GM19463 (cell line): ENCODE measurements around the gene TXNRD3.
"Not testable (repeated sequence)": the region's sequence is repeated elsewhere in the genome, so short reads cannot be mapped to it uniquely, and the experiment has no call there.

ENCODE experiments used
- ATAC-seq: cut with Tn5 transposase; IDR thresholded peaks from one replicate; pipeline ENCODE4 v1.9.1; 2021; ENCODE audit warnings: mild to moderate bottlenecking, moderate library complexity; ENCODE audit not compliant: unreplicated experiment

The TXNRD3 gene

GRCh38 chr3:126606001-126606400, 48.9 kb downstream of the TXNRD3 start:
- no peak for ATAC-seq

DNA sequence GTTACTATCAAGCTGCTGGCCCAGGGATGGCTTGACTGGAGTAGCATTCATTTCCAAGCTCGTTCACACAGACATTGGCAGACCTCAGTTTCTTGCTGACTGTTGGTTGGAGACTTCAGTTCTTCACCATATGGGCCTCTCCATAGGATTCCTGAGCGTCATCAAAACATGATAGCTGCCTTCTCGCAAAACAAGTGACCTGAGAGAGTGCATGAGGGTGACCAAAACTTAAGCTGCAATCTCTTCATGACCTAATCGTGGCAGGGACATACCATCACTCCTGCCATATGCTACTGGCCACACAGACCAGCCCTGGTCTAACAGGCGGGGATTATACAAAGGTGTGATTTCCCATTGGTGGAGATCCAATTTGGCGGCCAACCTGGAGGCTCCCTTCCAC, 50.2 kb downstream of the TXNRD3 start:
- ATAC-seq, result no peak

- ATAC-seq, result no peak
Measured at GRCh38 chr3:126599101-126599500, 55.8 kb downstream of the TXNRD3 start.

DNA sequence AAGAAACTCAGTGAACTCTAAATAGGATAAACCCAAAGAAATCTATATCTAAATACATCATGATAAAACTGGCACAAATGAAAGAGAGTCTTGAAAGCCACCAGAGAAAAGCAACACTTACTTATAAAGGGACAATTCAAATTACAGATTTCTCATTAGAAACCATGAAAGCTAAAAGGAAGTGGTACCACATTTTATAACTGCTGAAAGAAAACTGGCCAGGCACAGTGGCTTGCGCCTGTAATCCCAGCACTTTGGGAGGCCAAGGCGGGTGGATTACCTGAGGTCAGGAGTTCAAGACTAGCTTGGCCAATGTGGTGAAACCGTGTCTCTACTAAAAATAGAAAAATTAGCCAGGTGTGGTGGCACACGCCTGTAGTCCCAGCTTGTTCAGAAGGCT, 59.4 kb downstream of the TXNRD3 start:
- ATAC-seq, result not testable (repeated sequence)

DNA sequence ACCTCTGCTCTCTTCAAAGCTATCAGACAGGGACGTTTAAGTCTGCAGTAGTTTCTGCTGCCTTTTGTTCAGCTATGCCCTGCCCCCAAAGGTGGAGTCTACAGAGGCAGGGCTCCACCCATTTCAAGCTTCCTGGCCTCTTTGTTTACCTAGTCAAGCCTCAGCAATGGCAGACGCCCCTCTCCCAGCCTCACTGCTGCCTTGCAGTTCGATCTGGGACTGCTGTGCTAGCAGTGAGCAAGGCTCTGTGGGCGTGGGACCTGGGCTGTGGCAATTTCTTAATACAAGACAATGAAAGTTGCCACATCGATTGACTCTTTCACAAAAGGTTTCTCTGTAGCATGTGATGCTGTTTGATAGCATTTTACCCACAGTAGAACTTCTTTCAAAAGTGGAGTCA, 63.4 kb downstream of the TXNRD3 start:
- not testable (repeated sequence) for ATAC-seq

DNA sequence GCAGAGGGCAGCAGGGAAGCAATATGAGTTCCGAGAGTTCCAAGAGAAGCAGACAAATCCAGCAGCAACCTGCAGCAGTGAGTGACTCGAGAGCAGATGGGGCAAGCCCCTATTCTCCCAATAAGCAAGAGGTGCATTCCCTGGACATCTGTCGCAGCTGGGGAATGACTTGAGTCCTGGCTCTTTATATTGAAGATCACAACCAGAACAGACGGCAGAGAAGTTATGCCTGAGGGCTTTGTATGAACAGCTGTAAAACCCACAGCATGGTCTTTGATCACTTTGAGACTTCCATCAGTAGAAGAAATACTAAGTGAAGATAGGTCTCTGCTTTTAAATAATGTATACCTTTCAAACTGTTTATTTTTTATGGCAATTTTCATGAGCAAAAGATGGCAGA, 72.6 kb downstream of the TXNRD3 start:
- no peak for ATAC-seq

DNA sequence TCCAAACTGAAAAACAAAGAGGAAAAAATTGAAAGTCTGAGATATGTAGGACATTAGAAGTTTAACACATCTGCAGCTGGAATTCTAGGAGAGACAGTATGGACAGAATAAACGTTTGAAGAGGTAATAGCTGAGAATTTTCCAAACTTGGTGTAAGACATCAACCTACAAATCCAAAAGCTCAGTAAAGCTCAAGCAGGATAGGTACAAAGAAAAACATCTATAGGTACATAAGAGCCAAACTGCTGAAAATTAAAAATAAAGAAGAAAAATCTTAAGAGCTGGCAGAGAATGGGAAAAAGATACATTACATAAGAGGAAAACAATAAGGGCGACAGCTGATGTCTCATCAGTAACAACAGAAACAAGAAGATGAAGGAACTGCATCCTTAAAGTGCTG, 73.4 kb downstream of the TXNRD3 start:
- no peak for ATAC-seq

DNA sequence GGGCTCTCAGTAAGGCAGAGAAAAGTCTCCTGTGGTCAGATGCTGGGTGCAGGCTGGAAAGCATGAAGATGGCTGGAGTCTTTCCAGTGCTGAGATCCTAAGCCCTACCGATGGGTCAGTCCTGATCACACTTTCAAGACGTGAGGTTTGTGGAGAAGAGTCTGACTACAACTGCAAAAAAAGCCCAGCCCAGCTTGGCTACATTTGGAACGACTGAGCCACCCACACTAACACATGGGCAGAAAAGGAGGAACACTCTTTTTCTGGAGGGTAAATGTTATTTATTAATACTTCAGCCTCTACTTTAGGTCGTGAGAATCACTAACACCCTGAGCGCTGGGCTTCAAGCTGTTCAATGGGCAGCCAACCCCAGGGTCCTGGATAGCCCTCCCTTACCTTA, 74.2 kb downstream of the TXNRD3 start:
- no peak for ATAC-seq

DNA sequence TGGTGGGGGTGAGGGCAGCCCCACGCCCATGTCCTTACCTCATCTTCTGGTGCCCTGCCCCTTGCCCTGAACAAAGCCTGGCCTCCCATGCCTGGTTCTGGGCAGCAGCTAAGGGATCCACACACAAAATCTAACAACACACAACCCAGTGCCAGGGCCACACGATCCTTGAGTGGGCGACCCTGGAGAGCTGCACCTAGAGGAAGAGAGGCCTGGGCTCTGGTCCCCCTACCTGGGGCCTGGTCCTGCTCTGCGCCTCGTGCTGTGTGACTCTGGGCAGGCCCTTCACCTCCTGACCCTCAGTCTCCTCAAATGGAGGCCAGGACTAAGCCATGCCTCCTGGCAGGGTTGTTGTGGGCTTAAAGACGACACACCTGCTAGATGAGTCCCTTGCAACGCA, 76.2 kb downstream of the TXNRD3 start:
- no peak for ATAC-seq

- ATAC-seq, result no peak
Measured at GRCh38 chr3:126577261-126577660, 77.7 kb downstream of the TXNRD3 start.

DNA sequence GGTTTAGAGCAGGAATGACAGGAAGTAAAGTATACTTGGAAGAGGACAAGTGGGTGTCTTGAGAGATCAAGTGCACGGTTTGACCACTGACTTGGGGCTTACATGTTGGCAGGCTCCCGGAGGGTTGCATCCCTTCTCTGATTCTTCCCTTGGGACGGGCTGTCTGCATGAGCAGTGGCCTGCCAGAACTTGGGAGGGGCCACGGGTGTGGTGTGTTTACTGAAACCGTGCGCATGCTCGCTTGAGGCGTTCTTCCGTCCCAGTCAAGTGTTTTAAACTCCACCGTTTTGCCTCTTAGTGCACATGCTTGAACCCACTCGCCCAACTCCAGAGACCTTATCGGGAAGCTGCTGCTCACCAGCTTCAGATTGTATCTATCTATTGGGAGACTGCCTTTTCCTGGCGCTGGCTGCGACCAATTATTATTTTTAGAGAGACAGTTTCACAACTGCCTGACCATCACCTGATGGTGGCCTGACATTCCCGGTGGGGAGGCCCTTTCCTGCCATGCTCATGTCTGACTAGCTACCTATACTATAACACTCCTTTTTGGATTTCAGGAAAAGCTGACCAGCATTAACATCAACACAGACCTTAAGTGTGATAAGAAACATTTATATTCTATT, 81.3 kb downstream of the TXNRD3 start:
- ATAC-seq, result no peak

- ATAC-seq, result no peak
Measured at GRCh38 chr3:126571078-126571477, 83.8 kb downstream of the TXNRD3 start.

GRCh38 chr3:126570103-126570541, 84.8 kb downstream of the TXNRD3 start:
- no peak for ATAC-seq

- no peak for ATAC-seq
Measured at GRCh38 chr3:126569390-126569975, 85.4 kb downstream of the TXNRD3 start.

- ATAC-seq, result no peak
Measured at GRCh38 chr3:126568776-126569342, 86.1 kb downstream of the TXNRD3 start.

DNA sequence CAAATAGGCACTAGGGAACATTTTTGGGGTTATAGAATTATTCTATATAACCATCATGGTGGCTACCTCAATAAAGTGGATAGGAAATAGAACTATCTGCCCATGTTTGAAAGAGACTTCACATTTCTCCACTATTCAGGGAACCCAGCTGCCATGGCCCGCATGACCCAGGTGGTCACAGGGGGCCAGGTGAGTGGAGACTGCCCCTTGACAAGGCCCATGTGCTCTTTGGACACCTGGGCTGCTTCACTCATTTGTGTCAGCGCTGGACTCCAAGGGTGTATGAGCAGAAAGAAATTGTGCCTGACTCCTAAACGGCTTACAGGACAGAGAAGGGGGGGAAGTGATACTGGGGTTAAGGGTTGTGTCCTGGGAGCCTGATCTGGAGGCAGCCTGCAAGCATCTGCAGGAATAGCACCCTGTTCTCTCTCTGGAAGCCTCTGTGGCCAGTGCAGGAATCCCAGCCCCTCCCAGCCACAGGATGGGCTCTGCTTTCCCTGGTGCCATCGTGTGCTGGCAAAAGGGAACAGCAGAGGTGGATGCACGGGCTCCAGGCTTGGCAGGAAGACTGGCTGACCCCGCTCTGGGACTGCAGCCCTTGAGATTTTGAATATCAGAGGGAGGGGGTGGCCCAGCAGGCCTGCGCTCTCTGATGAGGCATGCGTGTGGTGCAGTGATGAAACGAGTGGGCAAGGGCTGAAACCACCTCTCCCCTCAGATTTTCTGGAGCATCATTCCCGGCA, 87.1 kb downstream of the TXNRD3 start:
- no peak for ATAC-seq

- ATAC-seq, result no peak
Measured at GRCh38 chr3:126562737-126563276, 92.1 kb downstream of the TXNRD3 start.

GRCh38 chr3:126558336-126559071, 96.4 kb downstream of the TXNRD3 start, which contains the start of gene C3orf22:
Gene C3orf22, minus strand, starts transcription at chr3:126558932. Its CDS starts 5,542 bp downstream, at chr3:126553390.
- no peak for ATAC-seq

- no peak for ATAC-seq
Measured at GRCh38 chr3:126557761-126558160, 97.2 kb downstream of the TXNRD3 start.

DNA sequence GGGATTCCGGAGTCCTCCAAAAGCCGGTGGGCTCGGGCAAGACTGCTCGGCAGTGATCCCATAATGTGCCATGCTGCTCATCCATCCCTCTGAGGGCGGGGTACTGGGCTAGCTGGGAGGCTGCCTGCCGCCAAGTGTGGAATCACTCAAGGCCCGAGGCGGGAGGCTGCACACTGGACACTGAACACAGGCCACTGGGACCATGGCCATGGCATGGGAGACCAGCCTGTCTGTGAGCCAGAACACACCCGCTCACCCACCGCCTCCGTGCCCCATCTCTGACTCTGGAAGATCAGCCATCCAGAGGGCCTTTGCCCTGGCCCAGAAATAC, 97.5 kb downstream of the TXNRD3 start:
- ATAC-seq, result no peak
